GM12878 (cell line): Measurements from ENCODE around the gene NODAL. TPM values are rescaled to one million over a fixed set of nuclear protein-coding genes. Genes with fewer than 3 reads are reported as not detected.

Experiments
- ATAC-seq: fragments of 200-7000 bp; cut with Tn5 transposase; 3 replicates; pipeline ENCODE4 v1.9.1; 2020; ENCODE audit warnings: mild to moderate bottlenecking, moderate library complexity
- BruUV-seq: library from RNA; stranded (reverse); fragments of 400-500 nt; replicated peaks from 2 replicates; lab custom pipeline; 2021; lab: Mats Ljungman, UMichigan
- CTCF ChIA-PET: fragments of 300-600 bp; sonication (Branson Sonifier 250); formaldehyde crosslinking; extraction: SDS; loops from one replicate; lab custom pipeline; 2021; ENCODE audit warnings: inconsistent platforms; lab: Yijun Ruan, JAX
- POLR2A ChIA-PET: fragments of 350-600 bp; formaldehyde crosslinking; extraction: SDS; loops from one replicate; lab custom pipeline; 2021; ENCODE audit warnings: inconsistent platforms; lab: Charles Lee
- RAD21 ChIA-PET: fragments of 300-600 bp; sonication (Branson Sonifier 250); formaldehyde crosslinking; loops from one replicate; lab custom pipeline; 2023; ENCODE audit warnings: antibody characterized with exemption; ENCODE audit not compliant: unreplicated experiment; lab: Charles Lee
- SMC1A ChIA-PET: fragments of 300-600 bp; sonication (Branson Sonifier 250); formaldehyde crosslinking; loops from one replicate; lab custom pipeline; 2023; ENCODE audit not compliant: unreplicated experiment, uncharacterized antibody; lab: Charles Lee
- DNase-seq: peaks from one replicate; pipeline ENCODE4 v3.0.0-alpha.2; 2011; ENCODE audit warnings: low read depth, low spot score
- FAIRE-seq: peaks from 3 replicates; lab custom pipeline; 2011; peaks lifted over from hg19 to GRCh38; lab: Jason Lieb, UNC
- H2AFZ ChIP-seq: 2 replicates; pipeline ENCODE4 v1.6.0; 2011; ENCODE audit warnings: low read depth, low read length, control low read depth; ENCODE audit not compliant: control insufficient read depth
- H3K27ac ChIP-seq: 2 replicates; pipeline ENCODE4 v1.5.1; 2011; ENCODE audit warnings: control low read depth; ENCODE audit not compliant: control insufficient read depth, insufficient read depth
- H3K27me3 ChIP-seq, 2 experiments: replicated peaks in 1 of 2; 2 replicates each; pipeline versions ENCODE4 v1.6.0 to v1.6.1; 2011; ENCODE audit warnings: low read length in 1 of 2; ENCODE audit not compliant: control insufficient read depth in 2 of 2, insufficient read depth in 2 of 2
- H3K36me3 ChIP-seq, 2 experiments: 2 replicates each; pipeline ENCODE4 v1.5.1; 2011; ENCODE audit warnings: low read length in 1 of 2; ENCODE audit not compliant: control insufficient read depth in 2 of 2, insufficient read depth in 2 of 2
- H3K4me1 ChIP-seq: 2 replicates; pipeline ENCODE4 v1.6.1; 2011; ENCODE audit warnings: mild to moderate bottlenecking, low read length, moderate library complexity, mixed read lengths; ENCODE audit not compliant: control insufficient read depth, insufficient read depth
- H3K4me2 ChIP-seq: 2 replicates; pipeline ENCODE4 v1.6.0; 2011; ENCODE audit warnings: control low read depth; ENCODE audit not compliant: control insufficient read depth, insufficient read depth
- H3K4me3 ChIP-seq: fragments of 200-600 bp; sonication (generic); 2 replicates; pipeline ENCODE4 v1.5.1; 2016
- H3K79me2 ChIP-seq: 2 replicates; pipeline ENCODE4 v1.6.0; 2011; ENCODE audit warnings: low read length; ENCODE audit not compliant: control insufficient read depth, insufficient read depth
- H3K9ac ChIP-seq: 2 replicates; pipeline ENCODE4 v1.8.0; 2011; ENCODE audit warnings: low read length, control low read depth, mixed read lengths; ENCODE audit not compliant: control insufficient read depth, insufficient read depth
- H3K9me3 ChIP-seq: replicated peaks from 3 replicates; pipeline ENCODE4 v1.5.1; 2011; ENCODE audit warnings: mild to moderate bottlenecking, low read length; ENCODE audit not compliant: control insufficient read depth, insufficient read depth
- H4K20me1 ChIP-seq: 2 replicates; pipeline ENCODE4 v1.6.0; 2011; ENCODE audit not compliant: control insufficient read depth, insufficient read depth
- FOS ChIP-seq: IDR thresholded peaks from 3 replicates; pipeline ENCODE4 v1.6.1; 2011; ENCODE audit warnings: borderline replicate concordance; ENCODE audit not compliant: insufficient read length; ENCODE audit errors: extremely low read depth
- IRF3 ChIP-seq: fragments of 450-650 bp; IDR thresholded peaks from 2 replicates; pipeline ENCODE4 v1.6.1; 2014; ENCODE audit warnings: mild to moderate bottlenecking
- RBBP5 ChIP-seq: fragments of 200-600 bp; sonication (generic); conservative IDR thresholded peaks from 2 replicates; pipeline ENCODE4 v1.6.1; 2016
- RUNX3 ChIP-seq: IDR thresholded peaks from 2 replicates; pipeline ENCODE4 v1.6.1; 2012; ENCODE audit warnings: low read length, inconsistent platforms
- SKIL ChIP-seq: fragments of 450-650 bp; IDR thresholded peaks from 2 replicates; pipeline ENCODE4 v1.6.1; 2017; ENCODE audit warnings: mild to moderate bottlenecking, low read depth, inconsistent platforms; ENCODE audit not compliant: poor library complexity, severe bottlenecking
- SMAD5 ChIP-seq: IDR thresholded peaks from 2 replicates; pipeline ENCODE4 v1.6.1; 2016; ENCODE audit warnings: antibody characterized with exemption, low read depth
- TAF1 ChIP-seq: IDR thresholded peaks from 2 replicates; pipeline ENCODE4 v1.6.1; 2011; ENCODE audit warnings: mild to moderate bottlenecking, low read depth, low read length, borderline replicate concordance
- TARDBP ChIP-seq: IDR thresholded peaks from 2 replicates; pipeline ENCODE4 v1.6.1; 2016; ENCODE audit warnings: borderline replicate concordance
- TCF12 ChIP-seq: IDR thresholded peaks from 2 replicates; pipeline ENCODE4 v1.6.1; 2011; ENCODE audit warnings: low read depth, mild to moderate bottlenecking, low read length
- TCF3 ChIP-seq: IDR thresholded peaks from 2 replicates; pipeline ENCODE4 v1.6.1; 2012; ENCODE audit warnings: low read depth, mild to moderate bottlenecking, low read length, borderline replicate concordance; ENCODE audit not compliant: insufficient read depth
- ZNF384 ChIP-seq: IDR thresholded peaks from 2 replicates; pipeline ENCODE4 v1.6.1; 2012; ENCODE audit warnings: low read depth, mild to moderate bottlenecking, low read length, improper control_type of control experiment, borderline replicate concordance
- WGBS: methylation state at CpG from one replicate; pipeline ENCODE4 v1.1.6; 2016; ENCODE audit warnings: low lambda C conversion rate; ENCODE audit not compliant: insufficient replicate concordance, insufficient coverage; ENCODE audit errors: missing lambda C conversion rate; 5-methylcytosine and 5-hydroxymethylcytosine counted together
- in situ Hi-C: fragments of 300-500 bp; cut with MboI; formaldehyde crosslinking; loops from 9 replicates; pipeline ENCODE4 v1.14.3; 2018; ENCODE audit warnings: mixed read lengths
- intact Hi-C: fragments of 100-400 bp; cut with micrococcal nuclease; formaldehyde crosslinking; loops from one replicate; pipeline ENCODE4 v1.14.2; 2022; ENCODE audit not compliant: unreplicated experiment
- polyA plus RNA-seq, 11 experiments: library from polyadenylated mRNA; depleted of rRNA in 4 of 11; unstranded in 6 of 11; stranded (reverse) in 5 of 11; fragments of >200 nt; fragmentation: Nextera tagmentation in 4 of 11; fragmentation: Illumina TruSeq in 1 of 11; extraction: Ambion mirVana in 4 of 11; extraction: Trizol in 1 of 11; gene quantifications; 1 replicate in 1 of 11; 2 replicates in 10 of 11; pipeline versions ENCODE4 v1.2.1 to v1.2.3, GENCODE V29; 2011 to 2016; ENCODE audit warnings: inconsistent platforms in 2 of 11, missing spikeins in 2 of 11, low read depth in 1 of 11
- total RNA-seq, 4 experiments: library from RNA; depleted of rRNA in 3 of 4; stranded (reverse); fragments of >200 nt in 3 of 4; fragmentation: Illumina TruSeq in 1 of 4; extraction: Trizol in 1 of 4; gene quantifications; 2 replicates each; pipeline versions ENCODE4 v1.2.1 to v1.2.3, GENCODE V29; 2013 to 2021

Gene NODAL
- total and polyA plus RNA-seq, 10 of the 15 experiments (the other 5 are each of a cell fraction or from before 2014, with no cell fraction given), result not detected

DNA sequence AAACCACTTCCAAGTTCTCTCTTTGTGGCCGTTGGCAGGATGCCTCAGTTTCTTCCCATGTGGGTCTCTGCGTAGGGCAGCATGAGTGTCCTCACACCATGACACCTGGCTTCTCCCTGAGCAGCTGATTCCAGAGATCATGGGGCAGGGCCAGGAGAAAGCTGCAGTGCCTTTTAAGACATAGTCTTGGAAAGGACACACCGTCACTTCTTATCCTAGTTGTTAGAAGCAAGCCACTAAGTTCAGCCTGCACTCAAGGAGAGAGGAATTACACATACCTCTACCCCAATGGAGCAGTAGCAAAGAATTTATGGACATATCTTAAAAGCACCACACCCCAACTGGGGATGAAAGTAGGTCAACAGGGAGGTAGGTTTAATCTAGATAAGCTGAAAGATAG, 16.4 kb downstream of the NODAL start:
- no peak for FAIRE-seq
- peaks cover 5 to 36% of the 10 kb centered on the region in 2 experiments for H3K36me3 ChIP-seq

More for the DNA sequence above, 16.4 kb downstream of the NODAL start:
- no peak overlapping the region for H3K27ac ChIP-seq
- no peak overlapping the region for H2AFZ ChIP-seq
- DNase-seq (no peak), ATAC-seq (no peak)
- POLR2A ChIA-PET, result no interaction called here
- no peak overlapping the region for H3K4me2 ChIP-seq
- no peaks in the 10 kb centered on the region for H3K4me1 ChIP-seq
- no peaks in the 10 kb centered on the region for H4K20me1 ChIP-seq
- intact Hi-C loops, result no loop called here
- 65% methylated on average over 3 of the region's 3 CpGs for WGBS
- in situ Hi-C loops, result no loop called here
- CTCF ChIA-PET, result interaction anchor here (0.6 to 1.5 kb wide), 3 partner anchors 21 to 1419 kb away, joined by 3 to 5 read pairs (median 3); partner anchors contain the start of gene EIF4EBP2
- BruUV-seq, result no TSS peak
- H3K4me3 ChIP-seq, result no peak overlapping the region
- SMC1A ChIA-PET, result interaction anchor here (0.9 kb wide), 1 partner anchor 12 kb away, joined by 4 read pairs; no protein-coding TSS in a partner anchor
- no peak overlapping the region for H3K9ac ChIP-seq
- RAD21 ChIA-PET, result interaction anchor here (1.7 kb wide), 1 partner anchor 19 kb away, joined by 3 read pairs; no protein-coding TSS in a partner anchor
- TF ChIP-seq RBBP5, result no peak
- TF ChIP-seq SMAD5, result no peak
- no peak for TF ChIP-seq TCF3
- no peak for TF ChIP-seq FOS
- TF ChIP-seq RUNX3, result no peak
- no peak for TF ChIP-seq SKIL
- TF ChIP-seq TARDBP, result no peak
- TF ChIP-seq IRF3, result no peak
- TF ChIP-seq TAF1, result no peak
- no peak for TF ChIP-seq TCF12
- no peak for TF ChIP-seq ZNF384
- H3K9me3 ChIP-seq, result no peaks in the 10 kb centered on the region
- no peaks in the 10 kb centered on the region for H3K27me3 ChIP-seq
- H3K79me2 ChIP-seq, result no peaks in the 10 kb centered on the region
